ENCODE results near the gene WDR18. TPM values are rescaled to one million over a fixed set of nuclear protein-coding genes. Genes with fewer than 3 reads are reported as not detected.

WDR18 gene
- total RNA-seq, 1 experiment from 2014 or later = 43.3 TPM

- CTCF ChIA-PET = no interaction called here
Measured at GRCh38 chr19:1037621-1038064, 53.5 kb downstream of the WDR18 start.

GRCh38 chr19:1038978-1039645 is 55.0 kb downstream of the WDR18 start:
- CTCF ChIA-PET = interaction anchor here (0.7 to 1.2 kb wide), 2 partner anchors 10 to 38 kb away, joined by 3 to 13 read pairs; no protein-coding TSS in a partner anchor
- no TSS peak for BruUV-seq (replicated peaks)
- DNase-seq = no peak
- H3K9me3 Mint-ChIP-seq (ENCODE audit: low read depth, unreplicated experiment) = no peaks in the 10 kb centered on the region
- peaks cover 65% of the 10 kb centered on the region for H3K36me3 Mint-ChIP-seq (ENCODE audit: insufficient read depth, unreplicated experiment)
- H3K27ac Mint-ChIP-seq (ENCODE audit: unreplicated experiment) = peak overlapping the region; percentile 81
- H3K4me1 Mint-ChIP-seq (ENCODE audit: low read depth, unreplicated experiment) = peaks cover 9% of the 10 kb centered on the region
- peak overlapping the region; percentile 86 for H3K4me3 Mint-ChIP-seq (ENCODE audit: low read depth, unreplicated experiment)
- TF ChIP-seq CTCF (IDR thresholded peaks at IDR 0.05; ENCODE audit: unreplicated experiment) = no peak
- no peaks in the 10 kb centered on the region for H3K27me3 Mint-ChIP-seq (ENCODE audit: unreplicated experiment)
- intact Hi-C loops (cut with micrococcal nuclease; ENCODE audit: unreplicated experiment) = no loop called here

More at GRCh38 chr19:1037621-1038064, 53.5 kb downstream of the WDR18 start:
- no peak for DNase-seq
- TF ChIP-seq CTCF (IDR thresholded peaks at IDR 0.05; ENCODE audit: unreplicated experiment) = no peak
- Mint-ChIP-seq H3K27ac (ENCODE audit: unreplicated experiment) (no peak overlapping the region), H3K4me1 (ENCODE audit: low read depth, unreplicated experiment) (peaks cover 9% of the 10 kb centered on the region), H3K36me3 (ENCODE audit: insufficient read depth, unreplicated experiment) (peaks cover 73% of the 10 kb centered on the region), H3K4me3 (ENCODE audit: low read depth, unreplicated experiment) (no peak overlapping the region), H3K27me3 (ENCODE audit: unreplicated experiment) (no peaks in the 10 kb centered on the region), H3K9me3 (ENCODE audit: low read depth, unreplicated experiment) (no peaks in the 10 kb centered on the region)
- BruUV-seq (replicated peaks) = no TSS peak
- intact Hi-C loops (cut with micrococcal nuclease; ENCODE audit: unreplicated experiment) = no loop called here

- H3K4me1 Mint-ChIP-seq (ENCODE audit: low read depth, unreplicated experiment) = peaks cover 9% of the 10 kb centered on the region
- H3K4me3 Mint-ChIP-seq (ENCODE audit: low read depth, unreplicated experiment) = peak within 1 kb of the TSS; percentile 86
- no peaks in the 10 kb centered on the region for H3K9me3 Mint-ChIP-seq (ENCODE audit: low read depth, unreplicated experiment)
- no TSS peak for BruUV-seq (replicated peaks)
- no peaks in the 10 kb centered on the region for H3K27me3 Mint-ChIP-seq (ENCODE audit: unreplicated experiment)
- H3K27ac Mint-ChIP-seq (ENCODE audit: unreplicated experiment) = peak within 1 kb of the TSS; percentile 81
- DNase-seq = peak; percentile 98
- CTCF ChIA-PET = interaction anchor here (0.6 to 1.2 kb wide), 3 partner anchors 11 to 39 kb away, joined by 3 to 13 read pairs (median 4); partner anchors contain the start of gene CNN2
- no peak for TF ChIP-seq CTCF (IDR thresholded peaks at IDR 0.05; ENCODE audit: unreplicated experiment)
- peaks cover 64% of the 10 kb centered on the region for H3K36me3 Mint-ChIP-seq (ENCODE audit: insufficient read depth, unreplicated experiment)
- intact Hi-C loops (cut with micrococcal nuclease; ENCODE audit: unreplicated experiment) = no loop called here
Measured at GRCh38 chr19:1039646-1040475, 55.7 kb downstream of the WDR18 start, which contains the start of gene ABCA7. ABCA7 (plus strand) TSS chr19:1040107; CDS start chr19:1041362, 1,255 bp downstream.

- CTCF ChIA-PET = no interaction called here
- BruUV-seq (replicated peaks) = no TSS peak
- Mint-ChIP-seq H3K27me3 (ENCODE audit: unreplicated experiment) (no peaks in the 10 kb centered on the region), H3K4me1 (ENCODE audit: low read depth, unreplicated experiment) (peaks cover 9% of the 10 kb centered on the region), H3K27ac (ENCODE audit: unreplicated experiment) (peak overlapping the region; percentile 81), H3K36me3 (ENCODE audit: insufficient read depth, unreplicated experiment) (peaks cover 58% of the 10 kb centered on the region), H3K4me3 (ENCODE audit: low read depth, unreplicated experiment) (peak overlapping the region; percentile 86), H3K9me3 (ENCODE audit: low read depth, unreplicated experiment) (no peaks in the 10 kb centered on the region)
- intact Hi-C loops (cut with micrococcal nuclease; ENCODE audit: unreplicated experiment) = no loop called here
- TF ChIP-seq CTCF (IDR thresholded peaks at IDR 0.05; ENCODE audit: unreplicated experiment) = no peak
- DNase-seq = peak; percentile 86
Measured at GRCh38 chr19:1040476-1041271, 56.5 kb downstream of the WDR18 start.

Measured in Calu3 (cell line).